GM12875 (cell line): ENCODE measurements around the gene MKKS.

ENCODE experiments used
- H3K4me3 ChIP-seq: one replicate; pipeline ENCODE4 v1.5.1; 2011; ENCODE audit warnings: low read depth, low read length, control low read depth
- TF ChIP-seq, protein P1 (sequence below): IDR thresholded peaks from 2 replicates; pipeline ENCODE4 v1.5.1; 2011; ENCODE audit warnings: low read depth, mild to moderate bottlenecking, control low read depth, inconsistent platforms, low read length, moderate library complexity, borderline replicate concordance; ENCODE audit not compliant: insufficient read depth

The MKKS gene

DNA sequence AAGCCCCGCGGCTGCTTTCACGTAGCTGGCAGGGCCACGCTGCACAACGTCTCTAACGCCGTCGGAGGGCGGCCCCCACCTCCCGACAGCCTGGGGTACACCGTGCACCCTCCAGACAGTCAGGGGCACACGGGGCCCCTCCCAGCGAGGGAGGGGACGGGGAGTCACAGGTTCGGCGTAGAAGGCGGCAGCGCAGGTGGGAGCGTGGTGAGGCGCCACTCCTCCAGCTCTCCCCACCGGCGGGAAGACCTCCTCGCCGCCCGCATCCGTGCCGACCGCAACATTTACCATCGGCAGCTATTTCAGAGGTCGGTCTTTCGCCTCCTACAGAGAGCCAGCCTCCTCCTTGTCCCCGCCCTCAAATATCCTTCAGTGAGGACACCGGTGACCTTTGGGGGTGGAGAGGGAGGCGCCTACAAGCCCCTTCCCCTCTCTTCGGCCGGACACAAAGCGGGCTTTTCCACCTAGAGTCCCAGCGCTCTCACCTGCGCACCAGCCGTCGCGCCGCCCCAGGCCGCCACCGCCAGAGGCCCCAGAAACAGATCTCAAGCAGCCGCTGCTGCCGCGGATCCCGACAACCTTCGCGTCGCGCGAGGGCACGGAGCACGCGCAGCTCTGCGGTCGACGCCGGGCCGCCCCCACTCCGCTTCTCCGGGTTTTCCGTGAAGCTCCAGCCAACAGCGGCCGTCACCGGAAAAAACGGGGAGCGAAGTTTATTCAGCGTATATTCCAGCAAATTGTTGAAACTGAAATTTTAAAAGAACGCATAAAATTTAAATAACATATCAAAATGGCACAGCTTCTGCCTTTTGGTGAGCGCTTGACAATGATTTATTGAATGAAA, at the start of gene MKKS:
TSS of gene MKKS (minus strand) at position 600 of the 844 bp plus-strand sequence. CDS start 20,708 bp downstream, outside the sequence.
- TF ChIP-seq, protein P1, sequence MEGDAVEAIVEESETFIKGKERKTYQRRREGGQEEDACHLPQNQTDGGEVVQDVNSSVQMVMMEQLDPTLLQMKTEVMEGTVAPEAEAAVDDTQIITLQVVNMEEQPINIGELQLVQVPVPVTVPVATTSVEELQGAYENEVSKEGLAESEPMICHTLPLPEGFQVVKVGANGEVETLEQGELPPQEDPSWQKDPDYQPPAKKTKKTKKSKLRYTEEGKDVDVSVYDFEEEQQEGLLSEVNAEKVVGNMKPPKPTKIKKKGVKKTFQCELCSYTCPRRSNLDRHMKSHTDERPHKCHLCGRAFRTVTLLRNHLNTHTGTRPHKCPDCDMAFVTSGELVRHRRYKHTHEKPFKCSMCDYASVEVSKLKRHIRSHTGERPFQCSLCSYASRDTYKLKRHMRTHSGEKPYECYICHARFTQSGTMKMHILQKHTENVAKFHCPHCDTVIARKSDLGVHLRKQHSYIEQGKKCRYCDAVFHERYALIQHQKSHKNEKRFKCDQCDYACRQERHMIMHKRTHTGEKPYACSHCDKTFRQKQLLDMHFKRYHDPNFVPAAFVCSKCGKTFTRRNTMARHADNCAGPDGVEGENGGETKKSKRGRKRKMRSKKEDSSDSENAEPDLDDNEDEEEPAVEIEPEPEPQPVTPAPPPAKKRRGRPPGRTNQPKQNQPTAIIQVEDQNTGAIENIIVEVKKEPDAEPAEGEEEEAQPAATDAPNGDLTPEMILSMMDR: no peak
- peak within 1 kb of the TSS; percentile 60 for H3K4me3 ChIP-seq

DNA sequence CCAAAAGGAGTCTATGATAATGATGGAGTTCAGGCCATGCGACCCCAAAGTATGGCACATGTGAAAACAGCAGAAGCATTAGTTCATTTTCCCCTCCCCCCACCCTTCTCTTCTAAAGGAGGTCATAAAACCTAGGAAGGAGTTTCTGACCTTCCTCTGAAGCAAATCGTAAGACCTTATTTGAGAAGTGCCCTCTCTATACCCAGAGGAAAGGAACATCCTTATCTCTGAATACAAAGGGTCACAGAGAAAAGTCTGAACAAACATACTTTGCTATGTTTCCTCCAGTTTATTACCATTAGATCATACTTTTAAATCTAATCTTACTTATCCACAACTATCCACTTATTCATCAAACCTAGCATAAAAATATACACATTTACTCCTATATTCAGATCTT, 49.7 kb upstream of the MKKS start:
- TF ChIP-seq, protein P1: no peak
- no peak overlapping the region for H3K4me3 ChIP-seq

DNA sequence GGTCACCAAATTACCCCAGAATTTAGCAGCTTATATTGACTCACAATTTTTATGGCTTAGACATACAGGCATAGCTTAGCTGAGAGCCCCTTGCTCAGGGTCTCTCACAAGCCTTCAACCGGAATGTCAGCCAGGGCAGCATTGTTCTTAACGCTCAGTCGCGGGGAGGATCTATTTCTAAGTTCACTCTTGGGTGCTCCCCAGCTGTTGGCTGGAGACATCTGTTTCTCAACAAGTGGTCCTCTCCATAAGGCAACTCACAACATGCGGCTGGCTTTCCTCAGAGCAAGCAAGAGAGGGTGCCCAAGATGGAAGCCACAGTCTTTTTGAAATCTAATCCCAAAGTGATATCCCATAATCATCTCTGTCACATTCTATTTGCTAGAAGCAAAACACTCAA, 47.7 kb upstream of the MKKS start:
- TF ChIP-seq, protein P1: no peak
- no peak overlapping the region for H3K4me3 ChIP-seq

DNA sequence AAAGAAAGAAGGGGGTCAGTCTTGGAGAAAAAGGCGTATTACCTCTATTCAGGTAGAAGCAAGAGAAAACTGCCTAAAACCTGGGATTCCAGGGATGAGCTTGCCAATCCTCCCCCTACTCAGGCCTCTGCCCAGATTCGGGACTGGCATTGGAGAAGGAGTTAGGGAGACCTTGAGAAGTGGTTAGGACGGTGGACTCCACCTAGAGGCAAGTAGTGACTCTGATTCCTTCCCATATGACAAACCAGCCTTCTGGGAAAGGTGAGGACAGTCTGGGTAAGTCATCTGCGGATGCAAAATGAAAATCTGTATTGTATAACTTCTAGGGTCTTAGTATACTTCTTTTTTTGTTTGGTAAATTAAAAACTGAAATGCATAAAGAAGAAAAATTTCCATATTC, 44.9 kb upstream of the MKKS start:
- no peak overlapping the region for H3K4me3 ChIP-seq
- TF ChIP-seq, protein P1: no peak

DNA sequence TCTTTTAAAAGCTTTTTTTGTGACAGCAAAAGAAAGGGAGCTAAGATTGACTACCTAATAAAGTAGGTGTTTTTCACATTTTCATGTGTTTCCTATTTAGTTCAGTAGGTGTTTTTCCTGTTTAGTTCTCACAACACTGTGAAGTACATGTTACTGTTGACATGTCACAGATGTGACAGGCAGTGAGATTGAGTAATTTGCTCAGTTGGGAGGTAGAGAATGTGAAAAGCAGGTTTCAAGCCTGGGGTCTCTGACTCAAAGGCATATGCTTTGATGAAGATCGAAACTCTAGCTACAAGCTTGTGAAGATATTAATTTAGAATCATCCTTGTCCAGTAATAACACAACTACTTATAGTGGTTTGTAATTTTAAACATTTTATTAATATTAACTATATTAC, 44.2 kb upstream of the MKKS start:
- TF ChIP-seq, protein P1: no peak
- no peak overlapping the region for H3K4me3 ChIP-seq

DNA sequence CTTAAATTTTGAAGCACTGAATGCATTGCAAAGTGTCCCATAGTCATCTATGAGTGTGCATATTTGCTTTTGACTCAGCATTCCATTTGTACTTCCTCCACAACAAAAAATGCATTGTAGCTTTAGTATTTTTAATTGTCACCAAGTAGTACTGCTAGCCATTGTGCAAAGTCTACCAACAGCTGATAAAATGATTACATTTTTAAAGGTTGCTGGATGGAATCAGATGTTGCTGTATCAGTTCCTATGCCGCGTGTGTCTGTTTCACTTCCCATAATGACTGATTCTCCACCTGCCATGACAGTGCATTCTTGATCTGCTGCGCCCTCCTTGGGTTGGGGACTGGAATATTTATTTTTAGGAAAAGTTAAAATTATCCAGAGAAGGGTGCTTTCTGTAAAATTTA, 42.3 kb upstream of the MKKS start:
- TF ChIP-seq, protein P1: peak; percentile 30; the same call in 1 of the 2 replicates
- no peak overlapping the region for H3K4me3 ChIP-seq

DNA sequence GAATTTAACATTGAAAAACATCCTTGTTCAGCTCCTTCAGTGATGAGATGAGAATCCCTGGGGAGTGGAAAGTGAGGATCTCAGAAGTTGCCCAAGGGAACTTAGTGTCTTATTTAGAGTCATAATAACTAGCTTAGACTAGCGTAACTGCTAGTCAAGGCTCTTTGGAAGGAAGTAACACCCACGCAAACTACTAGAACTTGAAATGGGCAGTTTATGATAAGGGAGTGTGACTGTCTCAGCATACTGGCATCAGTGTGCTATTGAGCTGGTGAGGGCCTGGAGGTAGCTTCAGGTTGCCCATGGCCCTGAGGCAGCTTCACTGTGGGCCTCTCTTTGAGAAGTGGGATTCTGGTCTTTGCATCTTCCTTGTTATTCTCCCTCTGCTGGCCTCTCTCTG, 41.2 kb upstream of the MKKS start:
- no peak overlapping the region for H3K4me3 ChIP-seq
- TF ChIP-seq, protein P1: no peak
